ENCODE data around the gene SIX6.
"Not testable (repeated sequence)": the region's sequence is repeated elsewhere in the genome, so short reads cannot be mapped to it uniquely, and the experiment has no call there.

The SIX6 gene

GRCh38 chr14:60508707-60509437, at the start of gene SIX6:
Gene SIX6, plus strand, starts transcription at chr14:60509146. Its CDS starts 253 bp downstream, at chr14:60509399.
- no peak for DNase-seq

- not testable (repeated sequence) for DNase-seq
Observed at GRCh38 chr14:60480248-60480647, 28.7 kb upstream of the SIX6 start.

- DNase-seq, result no peak
Observed at GRCh38 chr14:60482743-60483142, 26.2 kb upstream of the SIX6 start.

- DNase-seq, result no peak
Observed at GRCh38 chr14:60485057-60485597, 23.8 kb upstream of the SIX6 start.

- no peak for DNase-seq
Observed at GRCh38 chr14:60485598-60486251, 23.2 kb upstream of the SIX6 start, which contains the start of gene C14orf39. Gene C14orf39, minus strand, starts transcription at chr14:60486063. Its CDS starts 985 bp downstream, at chr14:60485078.

GRCh38 chr14:60487211-60487610, 21.7 kb upstream of the SIX6 start:
- DNase-seq, result no peak

- no peak for DNase-seq
Observed at GRCh38 chr14:60488175-60488574, 20.8 kb upstream of the SIX6 start.

- no peak for DNase-seq
Observed at GRCh38 chr14:60490270-60490669, 18.7 kb upstream of the SIX6 start.

- DNase-seq, result no peak
Observed at GRCh38 chr14:60495946-60496345, 13.0 kb upstream of the SIX6 start.

GRCh38 chr14:60502541-60502940, 6.4 kb upstream of the SIX6 start:
- no peak for DNase-seq

- DNase-seq, result no peak
Observed at GRCh38 chr14:60505448-60505847, 3.5 kb upstream of the SIX6 start.

GRCh38 chr14:60506010-60506409, 2.9 kb upstream of the SIX6 start:
- no peak for DNase-seq

- DNase-seq, result no peak
Observed at GRCh38 chr14:60506462-60506984, 2.4 kb upstream of the SIX6 start.

GRCh38 chr14:60506985-60507829, 1.7 kb upstream of the SIX6 start:
- no peak for DNase-seq

- no peak for DNase-seq
Observed at GRCh38 chr14:60508363-60508706, 611 bp upstream of the SIX6 start.

- DNase-seq, result no peak
Observed at GRCh38 chr14:60509438-60510253, 700 bp downstream of the SIX6 start.

GRCh38 chr14:60510254-60510950, 1.5 kb downstream of the SIX6 start:
- DNase-seq, result no peak

GRCh38 chr14:60510951-60511599, 2.1 kb downstream of the SIX6 start:
- no peak for DNase-seq

GRCh38 chr14:60512126-60512525, 3.2 kb downstream of the SIX6 start:
- no peak for DNase-seq

- DNase-seq, result no peak
Observed at GRCh38 chr14:60512973-60513571, 4.1 kb downstream of the SIX6 start.

GRCh38 chr14:60514378-60514740, 5.4 kb downstream of the SIX6 start:
- no peak for DNase-seq

Data from hematopoietic multipotent progenitor cell treated with erythropoietin and hydrocortisone succinate and interleukin-3 and kit ligand, for 8 days (in vitro differentiated cells).